ENCODE results near the gene POLR2E. TPM values are rescaled to one million over a fixed set of nuclear protein-coding genes. Genes with fewer than 3 reads are reported as not detected.

The POLR2E gene
- total and polyA plus RNA-seq, 2 experiments from 2014 or later: 257 to 286 TPM

DNA sequence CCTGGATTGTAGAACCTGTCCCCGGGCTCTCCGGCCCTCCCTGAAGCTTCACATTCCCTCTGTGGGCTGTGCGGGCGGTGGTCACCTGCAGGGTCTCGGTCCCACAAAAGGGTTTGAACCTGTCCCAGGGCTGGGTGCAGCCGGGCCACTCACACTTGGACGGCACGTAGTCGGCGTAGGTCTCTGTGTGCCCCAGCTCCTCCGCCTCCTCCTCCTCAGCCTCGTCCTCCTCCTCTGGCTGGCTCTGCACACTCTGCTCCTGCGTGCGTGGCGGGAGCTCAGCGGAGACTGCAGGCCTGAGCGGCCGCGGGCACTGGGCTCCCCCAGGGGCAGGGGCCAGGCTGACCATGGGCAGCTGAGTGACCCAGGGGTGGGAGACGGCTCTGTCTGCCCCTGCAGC is 28.2 kb upstream of the POLR2E start:
- peaks cover 20% of the 10 kb centered on the region for H3K36me3 Mint-ChIP-seq (ENCODE audit: low read depth)
- Histone ChIP-seq H3K79me2 (replicated peaks; ENCODE audit: insufficient read depth) (no peaks in the 10 kb centered on the region), H4K20me1 (replicated peaks; ENCODE audit: insufficient read depth) (no peaks in the 10 kb centered on the region; the same call in 1 of the 2 replicates), H3K36me3 (ENCODE audit: insufficient read depth) (no peaks in the 10 kb centered on the region), H3K27ac (ENCODE audit: low read depth) (no peak overlapping the region), H3K4me2 (no peak overlapping the region), H2AFZ (no peak overlapping the region), H3K9me2 (ENCODE audit: insufficient read depth) (no peaks in the 10 kb centered on the region), H3K4me3 (no peak overlapping the region), H3K27me3 (ENCODE audit: insufficient read depth) (no peaks in the 10 kb centered on the region), H3F3A (replicated peaks; ENCODE audit: low read depth) (0 out of 2 replicates have a peak, but pooled peaks cover 6% of the 10 kb centered on the region), H3K4me1 (ENCODE audit: insufficient read depth) (no peaks in the 10 kb centered on the region)
- no peak overlapping the region for H3K4me3 Mint-ChIP-seq
- ATAC-seq (peak; percentile 54), DNase-seq (ENCODE audit: low spot score) (no peak)
- H3K27ac Mint-ChIP-seq: no peak overlapping the region
- H3K27me3 Mint-ChIP-seq (ENCODE audit: insufficient read depth, low read depth, poor library complexity): peaks cover 2% of the 10 kb centered on the region
- H3K4me1 Mint-ChIP-seq: peaks cover 2% of the 10 kb centered on the region
- TF ChIP-seq JUNB (IDR thresholded peaks at IDR 0.05; ENCODE audit: unreplicated experiment) (no peak), CTCF (conservative IDR thresholded peaks at IDR 0.05; ENCODE audit: low read depth in 2 of 2) (no peak), STAT1 (IDR thresholded peaks at IDR 0.05; ENCODE audit: unreplicated experiment) (no peak), NANOG (IDR thresholded peaks at IDR 0.05; ENCODE audit: borderline replicate concordance) (no peak), POLR2AphosphoS5 (IDR thresholded peaks at IDR 0.05; ENCODE audit: low read depth) (no peak), EZH2 (IDR thresholded peaks at IDR 0.05; ENCODE audit: low read depth, unreplicated experiment) (no peak), EZH2phosphoT487 (IDR thresholded peaks at IDR 0.05; ENCODE audit: unreplicated experiment) (no peak)
- H3K9me3 Mint-ChIP-seq: no peaks in the 10 kb centered on the region; the same call in 2 of the 3 replicates

DNA sequence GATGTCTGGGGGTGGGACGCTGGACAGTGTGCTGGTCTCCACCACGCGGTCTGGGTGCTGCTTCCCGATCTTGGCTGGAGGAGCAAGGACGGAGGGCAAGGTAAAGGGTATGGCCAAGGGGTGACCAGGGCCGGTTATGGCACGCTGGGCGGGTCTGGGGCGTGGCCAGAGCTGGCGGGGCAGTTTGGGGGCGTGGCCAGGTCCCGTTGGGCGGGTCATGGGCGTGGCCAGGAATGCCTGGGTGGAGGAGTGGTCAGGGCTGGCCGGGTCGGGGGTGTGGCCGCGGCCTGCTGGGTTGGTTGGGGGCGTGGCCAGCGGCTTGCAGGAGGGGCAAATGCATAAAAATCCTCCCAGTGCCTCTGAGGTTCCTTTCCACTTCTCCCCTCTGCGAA is 27.8 kb upstream of the POLR2E start:
- H3K27ac Mint-ChIP-seq: peak overlapping the region; percentile 82; the same call in 1 of the 2 replicates
- peaks cover 2% of the 10 kb centered on the region for H3K4me1 Mint-ChIP-seq
- H3K4me3 ChIP-seq: no peak overlapping the region
- H3K4me3 Mint-ChIP-seq: no peak overlapping the region
- peaks cover 2% of the 10 kb centered on the region for H3K27me3 Mint-ChIP-seq (ENCODE audit: insufficient read depth, low read depth, poor library complexity)
- DNase-seq (ENCODE audit: low spot score) (peak; percentile 93), ATAC-seq (peak; percentile 81)
- no peaks in the 10 kb centered on the region; the same call in 2 of the 3 replicates for H3K9me3 Mint-ChIP-seq
- no peaks in the 10 kb centered on the region for H3K9me2 ChIP-seq (ENCODE audit: insufficient read depth)
- no peak overlapping the region for H3K4me2 ChIP-seq
- H3K36me3 Mint-ChIP-seq (ENCODE audit: low read depth): peaks cover 24% of the 10 kb centered on the region
- H3K27me3 ChIP-seq (ENCODE audit: insufficient read depth): no peaks in the 10 kb centered on the region
- H4K20me1 ChIP-seq (replicated peaks; ENCODE audit: insufficient read depth): no peaks in the 10 kb centered on the region; the same call in 1 of the 2 replicates
- H3F3A ChIP-seq (replicated peaks; ENCODE audit: low read depth): 0 out of 2 replicates have a peak, but pooled peaks cover 6% of the 10 kb centered on the region
- H3K27ac ChIP-seq (ENCODE audit: low read depth): no peak overlapping the region
- H2AFZ ChIP-seq: no peak overlapping the region
- H3K36me3 ChIP-seq (ENCODE audit: insufficient read depth): no peaks in the 10 kb centered on the region
- TF ChIP-seq ZNF331 (CRISPR knock-in tag; IDR thresholded peaks at IDR 0.05; ENCODE audit: low read depth) (no peak), STAT1 (IDR thresholded peaks at IDR 0.05; ENCODE audit: unreplicated experiment) (peak; percentile 97)
- no peaks in the 10 kb centered on the region for H3K4me1 ChIP-seq (ENCODE audit: insufficient read depth)
- H3K79me2 ChIP-seq (replicated peaks; ENCODE audit: insufficient read depth): no peaks in the 10 kb centered on the region
